ENCODE measurements around the gene MED9.

MED9 gene

DNA sequence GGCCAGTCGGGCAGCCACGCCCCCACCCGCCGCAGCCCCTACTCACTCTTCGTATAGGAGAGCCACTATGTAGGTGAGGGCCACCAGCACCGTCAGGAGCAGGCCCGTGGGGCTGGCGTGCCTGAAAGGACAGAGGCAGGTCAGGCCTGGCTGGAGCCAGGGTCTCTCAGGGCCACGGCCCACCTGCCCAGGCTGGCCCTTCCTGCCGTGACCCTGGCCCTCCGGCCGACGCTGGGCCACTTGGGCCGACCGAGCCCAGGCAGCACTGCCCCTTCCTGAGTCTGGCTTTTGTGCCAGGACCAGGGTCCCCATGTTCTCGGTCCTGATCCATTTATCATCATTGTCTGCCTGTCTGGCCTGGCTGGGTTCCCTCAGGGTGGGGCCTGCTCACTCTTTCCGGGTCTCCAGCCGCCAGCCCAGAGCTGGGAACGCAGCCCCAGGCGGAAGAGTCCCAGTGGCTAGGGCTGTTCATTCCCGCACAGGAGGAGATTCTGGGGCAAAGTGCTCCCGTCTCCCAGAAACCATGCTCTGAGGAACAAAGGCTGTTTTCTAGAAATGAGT, 29.5 kb downstream of the MED9 start:
- no peak for DNase-seq

DNA sequence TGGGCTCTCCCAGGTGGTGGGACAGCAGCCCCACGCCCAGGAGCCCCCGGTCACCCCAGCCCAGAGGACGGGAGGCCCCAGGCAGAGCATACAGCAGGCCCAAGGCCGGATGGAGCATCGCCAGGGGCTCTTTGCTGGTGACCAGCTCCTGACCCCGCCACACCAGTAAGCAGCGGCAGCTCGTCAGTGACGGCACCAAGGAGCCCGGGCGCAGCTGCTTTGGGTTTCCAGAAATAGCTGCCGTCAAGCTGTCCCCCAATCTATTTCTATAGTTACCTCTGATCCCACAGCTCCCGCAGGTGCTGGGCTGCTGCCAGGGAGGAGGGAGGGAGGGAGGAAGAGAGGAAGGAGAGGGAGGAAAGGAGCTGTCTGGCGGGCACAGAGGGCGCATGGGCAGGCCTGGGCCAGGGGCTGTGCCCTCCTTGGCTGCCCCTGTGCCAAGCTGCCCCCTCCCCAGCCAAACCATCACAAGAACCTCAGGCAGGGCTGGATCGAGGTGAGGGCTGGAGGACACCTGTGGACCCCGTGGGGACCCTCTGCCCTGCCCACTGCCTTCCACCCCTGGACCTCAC, 30.2 kb downstream of the MED9 start:
- DNase-seq: no peak

DNA sequence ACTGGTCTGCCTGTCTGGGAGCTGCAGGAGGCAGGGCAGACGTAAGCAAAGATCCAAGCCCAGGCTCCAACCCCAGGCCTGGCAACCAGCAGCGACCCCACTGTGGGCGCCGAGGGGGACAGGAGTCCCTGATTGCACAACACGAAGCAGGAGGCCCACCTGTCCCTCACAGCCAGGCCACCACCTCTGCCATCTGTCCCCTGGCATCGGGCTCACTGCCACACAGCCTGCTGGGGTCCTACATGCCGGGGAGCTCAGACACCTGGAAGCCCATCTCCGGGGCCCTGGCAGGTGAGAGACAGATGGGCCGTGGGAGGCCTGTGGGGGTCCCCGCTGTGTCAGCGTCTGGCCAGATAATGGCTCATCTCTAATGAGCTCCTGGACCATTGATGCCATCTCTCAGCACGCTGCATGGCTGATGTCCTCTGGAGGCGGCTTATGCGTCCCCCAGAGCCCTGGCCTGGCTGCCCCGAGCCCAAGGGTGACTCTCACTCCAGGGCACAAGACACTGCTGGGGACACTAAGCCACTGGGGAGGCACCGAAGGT, 30.7 kb downstream of the MED9 start:
- no peak for DNase-seq

DNA sequence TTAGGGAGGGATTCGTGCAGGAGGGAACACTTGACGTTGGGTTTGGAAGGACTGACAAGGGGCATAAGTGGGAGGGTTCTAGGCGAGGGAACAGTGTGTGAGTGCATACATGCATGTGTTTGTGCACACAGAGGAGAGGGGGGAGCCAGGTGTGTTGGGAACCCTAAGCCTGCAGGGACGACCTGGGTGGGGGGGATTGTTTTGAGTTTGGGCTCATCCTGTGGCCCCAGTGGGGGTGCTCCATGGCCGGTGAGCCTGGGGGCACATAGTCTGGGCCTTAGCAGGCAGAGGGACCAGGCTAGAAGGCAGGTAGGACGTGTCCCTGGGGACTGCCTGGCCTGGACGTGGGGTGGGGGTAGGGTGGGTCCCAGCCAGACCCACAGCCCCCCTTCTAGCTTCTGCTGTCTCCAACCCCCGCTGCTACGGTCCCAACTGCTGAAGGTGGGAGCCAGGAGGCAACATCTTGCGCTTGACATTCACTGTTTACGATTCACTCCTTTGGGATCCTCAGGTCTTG, 31.3 kb downstream of the MED9 start:
- no peak for DNase-seq

DNA sequence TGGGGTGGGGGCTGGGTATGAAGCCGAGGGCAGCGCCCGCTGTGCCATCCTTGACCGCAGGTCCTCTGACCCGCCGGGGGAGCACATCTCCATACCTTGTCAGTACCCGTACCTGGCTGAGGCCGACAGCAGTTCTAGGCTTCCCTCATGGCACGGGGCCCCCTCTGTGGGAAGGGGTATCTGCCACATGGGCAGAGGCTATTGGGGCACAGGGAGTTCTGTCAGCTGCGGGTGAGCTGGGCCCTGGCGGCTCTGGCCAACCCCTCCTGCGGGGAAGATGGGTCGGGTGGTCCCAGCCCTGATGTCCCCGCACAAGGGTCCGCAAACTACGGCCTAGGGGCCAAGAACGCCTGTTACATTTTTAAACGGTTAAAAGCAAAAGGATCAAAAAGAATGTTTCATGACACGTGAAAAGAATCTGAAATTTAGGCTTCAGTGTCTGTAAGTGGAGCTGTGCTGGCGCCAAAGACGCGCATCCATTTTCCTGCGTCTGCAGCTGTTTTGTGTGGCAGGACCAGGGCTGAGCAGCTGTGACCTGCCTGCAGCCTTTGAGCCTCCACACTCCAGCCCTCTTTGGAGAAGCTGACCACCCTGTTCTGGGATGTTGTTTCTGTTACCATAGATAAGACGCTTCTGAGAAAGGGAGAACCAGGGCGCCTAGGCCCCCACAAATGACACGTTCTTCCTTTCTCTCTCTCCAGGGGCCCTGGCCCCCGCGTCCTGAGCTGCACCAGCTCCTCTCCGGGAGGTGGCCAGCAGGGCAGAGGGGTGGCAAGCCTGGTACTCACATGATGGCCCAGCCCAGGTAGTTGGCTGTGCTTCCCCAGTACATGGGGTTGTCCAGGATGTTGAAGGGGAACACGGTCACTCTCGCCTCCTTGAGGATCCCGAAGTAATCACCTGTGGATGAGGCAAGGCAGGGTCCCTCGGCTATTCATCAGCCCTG, 32.1 kb downstream of the MED9 start:
- no peak for DNase-seq

DNA sequence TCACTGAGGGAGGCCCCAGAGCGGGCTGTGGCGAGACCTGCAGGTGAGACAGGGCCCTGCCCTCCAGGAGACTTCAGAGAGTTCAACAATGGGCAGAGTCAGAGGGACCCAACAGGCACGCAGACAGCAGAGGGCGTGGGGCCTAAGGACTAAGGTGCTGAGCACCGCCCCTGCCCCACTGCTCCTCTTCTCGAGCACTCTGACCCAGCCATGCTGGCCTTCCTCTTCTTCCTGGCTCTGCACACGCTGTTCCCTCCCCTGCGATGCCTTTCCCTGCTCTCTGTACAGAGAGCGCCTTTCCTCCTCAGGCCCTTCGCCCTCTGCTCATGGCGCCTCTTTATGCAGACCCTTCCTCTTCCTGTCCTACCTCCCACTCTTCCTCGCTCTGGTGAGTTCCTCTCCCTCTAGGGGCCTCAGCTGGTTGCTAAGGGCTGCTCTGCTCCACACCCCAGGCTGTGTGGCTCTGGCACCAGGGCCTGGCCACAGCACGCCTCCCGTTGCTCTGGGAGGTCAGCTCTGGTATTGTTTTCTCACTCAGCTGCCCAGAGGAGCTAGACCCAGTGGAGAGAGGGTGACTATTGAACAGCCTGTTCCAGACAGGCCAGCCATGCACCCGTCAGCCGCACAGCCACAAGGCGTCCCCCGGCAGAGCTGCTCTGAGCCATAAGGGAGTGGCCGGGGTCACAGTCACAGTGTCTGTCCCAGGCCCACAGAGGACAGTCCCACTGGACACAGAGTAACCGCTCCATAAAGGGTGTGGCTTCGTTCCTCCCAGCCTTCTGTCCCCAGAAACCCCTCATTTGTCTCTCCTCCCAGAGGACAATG, 33.0 kb downstream of the MED9 start:
- DNase-seq: no peak

DNA sequence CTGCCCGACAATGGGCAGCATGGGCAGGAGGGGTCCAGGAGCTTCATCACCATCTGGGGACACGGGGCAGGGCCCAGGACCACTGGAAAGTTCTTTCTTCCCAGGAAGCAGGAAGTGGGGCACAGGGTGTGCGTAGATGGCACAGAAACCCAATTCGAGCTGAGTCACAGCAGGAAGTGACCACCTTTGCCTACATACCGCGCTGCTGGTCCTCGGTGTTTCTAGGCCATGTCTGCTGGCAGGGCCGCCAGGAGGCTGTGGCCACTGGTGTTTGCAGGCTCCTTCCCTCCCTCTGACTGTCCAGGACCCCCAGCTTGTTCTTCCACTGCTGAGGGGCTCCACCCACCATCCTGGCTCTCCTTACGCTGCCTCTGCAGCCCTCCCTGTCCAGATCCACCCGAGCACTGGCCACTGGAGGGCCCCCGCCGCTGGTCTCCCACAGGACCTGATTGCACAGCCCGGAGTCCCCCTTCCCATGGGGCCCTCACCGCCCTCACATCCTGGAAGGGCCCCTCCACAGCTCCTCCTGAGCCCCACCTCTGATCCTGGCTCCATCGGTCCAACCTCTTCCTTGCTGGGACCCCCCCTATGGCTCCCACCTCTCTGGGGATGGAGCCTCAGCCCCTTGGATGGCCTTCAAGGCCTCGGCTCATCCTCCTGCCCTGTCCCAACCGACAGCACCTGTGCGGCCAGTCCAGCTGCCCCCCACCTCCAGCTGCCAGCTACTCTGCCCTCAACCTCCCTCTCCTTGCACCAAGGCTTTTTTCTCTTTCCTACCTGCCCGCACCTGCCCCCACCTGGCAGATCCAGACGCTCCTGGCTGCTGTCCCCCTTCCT, 33.9 kb downstream of the MED9 start:
- DNase-seq: no peak

DNA sequence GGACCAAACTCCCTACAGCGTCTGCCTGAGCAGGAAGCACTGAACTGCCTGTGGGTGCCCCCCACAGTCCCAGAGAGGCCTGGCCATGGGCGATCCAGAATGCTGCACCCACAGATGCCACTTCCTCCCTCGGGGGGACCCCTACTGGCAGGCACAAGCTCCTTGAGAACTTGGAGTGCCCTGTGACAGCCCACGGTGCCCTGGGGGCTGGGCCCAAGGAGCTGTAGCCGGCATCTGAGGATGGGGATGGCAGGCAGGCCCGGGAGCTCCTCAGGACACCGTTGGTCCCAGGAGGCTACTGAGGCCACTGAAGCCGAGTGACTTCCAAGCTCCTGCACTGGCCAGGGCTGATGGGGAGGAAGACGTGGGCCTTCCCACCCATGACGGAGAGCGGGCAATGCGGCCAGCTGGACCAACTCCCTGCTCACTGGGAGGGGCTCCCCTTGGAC, 34.5 kb downstream of the MED9 start:
- DNase-seq: no peak

DNA sequence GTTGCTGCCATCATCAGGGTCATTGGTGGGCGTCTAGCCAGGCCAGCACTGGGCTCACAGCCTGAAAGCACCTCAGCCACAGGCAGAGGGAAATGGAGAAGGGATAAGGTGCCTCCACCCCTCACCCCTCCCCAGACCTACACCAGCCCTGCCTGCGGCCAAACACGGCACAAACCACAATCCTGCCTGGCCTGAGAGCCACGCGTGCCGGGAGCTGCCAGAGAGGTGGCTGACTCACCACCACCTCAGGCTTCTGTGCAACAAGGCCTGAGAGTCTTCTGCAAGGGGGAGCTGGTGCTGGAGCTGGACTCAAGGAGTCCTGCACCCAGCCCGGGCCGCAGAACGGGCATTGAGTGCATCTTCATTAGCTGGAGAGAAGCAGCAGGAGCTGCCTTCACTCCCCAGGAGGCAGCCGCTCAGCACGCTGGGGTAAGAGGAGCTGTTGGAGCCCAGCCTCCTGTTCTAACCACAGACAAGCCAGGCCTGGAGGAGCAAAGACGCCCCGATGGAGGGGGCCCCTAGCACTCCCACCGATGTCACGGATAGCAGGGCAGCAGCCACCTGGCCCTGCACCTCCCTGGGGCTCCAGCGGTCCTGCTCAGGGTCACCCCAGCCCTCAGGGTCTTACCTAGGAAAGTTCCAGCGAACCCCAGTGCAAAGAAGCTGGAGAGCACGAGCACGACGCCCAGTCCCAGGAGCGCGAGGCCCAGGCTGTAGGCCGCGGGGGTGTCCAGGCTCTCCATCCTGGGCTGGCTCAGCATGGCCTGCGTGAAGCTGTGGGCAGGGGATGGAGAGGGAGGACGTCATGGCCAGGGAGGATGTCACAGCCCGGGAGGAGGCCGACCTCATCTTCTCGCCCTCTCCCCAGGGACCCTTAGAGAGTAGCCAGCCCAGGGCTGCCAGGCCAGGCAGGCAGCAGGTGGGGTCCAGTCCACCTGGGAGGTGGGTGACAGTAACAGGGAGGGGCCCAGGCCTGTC, 35.4 kb downstream of the MED9 start:
- peak; percentile 76 for DNase-seq

DNA sequence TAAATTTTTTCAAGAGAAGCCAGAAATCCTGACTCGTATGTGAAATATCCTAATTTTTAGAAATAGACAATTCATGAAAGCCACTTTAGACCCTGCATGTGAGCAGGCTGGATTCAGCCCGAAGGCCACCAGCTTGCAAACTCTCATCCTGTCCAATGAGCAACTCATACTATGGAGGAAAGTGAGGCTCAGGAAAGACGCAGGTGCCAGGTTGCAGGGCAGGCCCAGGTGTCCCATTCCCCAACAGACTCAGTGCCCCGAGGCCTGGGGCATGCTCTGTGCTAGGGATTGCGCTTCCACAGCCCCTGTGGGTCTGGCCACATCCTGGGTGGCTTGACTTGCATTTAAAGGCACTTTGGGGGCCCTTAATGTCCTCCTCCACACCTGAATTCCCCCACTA, 36.1 kb downstream of the MED9 start:
- no peak for DNase-seq

DNA sequence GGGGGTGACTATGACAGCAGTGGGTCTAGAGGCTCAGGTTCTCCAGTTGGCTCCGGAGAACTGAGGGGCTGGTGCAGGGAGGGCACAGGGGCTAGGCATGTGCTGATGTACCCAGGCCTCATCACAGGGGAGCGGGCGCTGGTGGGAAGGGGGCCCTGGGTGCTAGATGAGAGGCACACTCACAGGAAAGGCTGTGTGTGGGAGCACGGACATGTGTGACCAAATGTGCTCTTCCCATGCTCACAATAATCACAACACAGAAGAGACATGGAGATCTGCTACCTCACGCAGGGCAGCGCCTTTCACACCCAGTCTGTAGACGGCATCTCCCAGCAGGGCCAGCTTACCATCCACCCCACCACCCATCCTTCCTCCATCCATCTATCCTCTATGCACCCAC, 36.8 kb downstream of the MED9 start:
- no peak for DNase-seq

DNA sequence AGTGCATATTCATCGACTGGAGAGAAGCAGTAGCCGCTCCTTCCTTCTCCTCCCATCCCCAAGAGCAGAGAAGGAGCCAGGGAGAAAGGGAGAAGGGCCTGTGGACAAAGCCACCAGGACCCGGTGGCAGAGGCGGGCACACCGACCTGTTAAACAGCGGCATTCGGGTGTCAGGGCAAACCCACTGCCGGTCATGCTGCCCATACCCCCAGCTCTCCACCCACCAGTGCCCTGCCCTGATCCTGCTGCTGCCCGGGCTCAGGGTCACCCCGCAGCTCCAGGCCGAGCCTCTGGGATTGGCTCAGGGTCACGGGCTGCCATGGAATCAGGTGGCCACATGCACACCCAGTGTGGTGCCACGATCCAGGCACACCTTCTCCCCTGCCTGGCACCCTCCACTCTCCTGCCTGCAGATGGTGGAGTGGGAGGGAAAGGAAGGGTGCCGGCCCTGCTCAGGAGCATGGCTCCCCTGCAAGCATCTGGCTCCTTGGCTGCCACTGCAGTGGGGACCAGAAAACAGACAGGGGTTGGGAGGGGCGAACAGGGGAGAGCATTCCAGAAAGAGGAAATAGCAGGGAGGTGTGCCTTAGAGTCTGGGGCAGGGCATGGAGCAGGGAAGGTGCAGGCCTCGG, 37.7 kb downstream of the MED9 start:
- DNase-seq: no peak

DNA sequence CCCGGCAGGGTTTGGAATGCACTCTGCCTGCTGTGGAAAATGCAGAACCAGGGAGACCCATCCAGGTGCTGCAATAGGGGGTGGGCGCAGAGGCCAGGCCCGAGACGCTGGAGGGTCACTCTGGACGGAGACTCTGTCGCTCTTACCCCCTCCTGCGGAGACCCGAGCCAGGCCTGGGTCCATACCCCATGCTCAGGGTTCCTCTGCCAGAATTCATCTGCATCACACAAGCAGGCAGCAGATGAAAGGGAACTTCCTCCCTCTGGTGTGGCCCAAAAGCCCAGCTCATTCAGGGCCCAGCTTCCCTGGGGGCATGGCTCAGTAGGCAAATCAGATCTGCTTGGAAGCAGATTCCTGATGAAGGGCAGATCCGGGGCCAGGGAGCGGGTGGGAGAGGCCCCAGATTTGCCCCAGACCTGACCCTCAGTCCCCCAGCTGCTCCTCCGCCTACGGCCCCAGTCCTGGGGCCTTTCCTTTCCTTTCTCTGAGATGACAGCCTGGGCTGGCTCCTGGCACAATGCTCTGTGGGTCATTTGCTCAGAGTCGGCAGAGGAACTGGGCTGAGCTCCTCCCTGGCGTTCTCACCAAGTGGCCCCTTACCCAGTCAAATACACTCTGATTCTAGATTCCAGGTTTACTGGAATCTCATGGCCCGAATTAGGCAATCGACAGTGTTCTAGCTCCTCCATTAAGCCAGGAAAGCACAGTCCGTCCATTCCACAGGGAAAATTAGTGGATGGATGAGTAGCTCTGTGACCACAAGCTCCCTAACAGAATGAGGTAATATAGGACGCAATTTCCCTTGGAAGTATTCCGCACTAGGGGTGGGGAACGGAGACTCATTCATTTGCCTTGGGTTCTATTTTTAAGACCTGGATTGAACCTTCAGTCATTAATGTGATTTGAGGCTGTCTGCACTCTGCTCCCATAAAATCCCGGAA, 38.5 kb downstream of the MED9 start:
- DNase-seq: no peak

DNA sequence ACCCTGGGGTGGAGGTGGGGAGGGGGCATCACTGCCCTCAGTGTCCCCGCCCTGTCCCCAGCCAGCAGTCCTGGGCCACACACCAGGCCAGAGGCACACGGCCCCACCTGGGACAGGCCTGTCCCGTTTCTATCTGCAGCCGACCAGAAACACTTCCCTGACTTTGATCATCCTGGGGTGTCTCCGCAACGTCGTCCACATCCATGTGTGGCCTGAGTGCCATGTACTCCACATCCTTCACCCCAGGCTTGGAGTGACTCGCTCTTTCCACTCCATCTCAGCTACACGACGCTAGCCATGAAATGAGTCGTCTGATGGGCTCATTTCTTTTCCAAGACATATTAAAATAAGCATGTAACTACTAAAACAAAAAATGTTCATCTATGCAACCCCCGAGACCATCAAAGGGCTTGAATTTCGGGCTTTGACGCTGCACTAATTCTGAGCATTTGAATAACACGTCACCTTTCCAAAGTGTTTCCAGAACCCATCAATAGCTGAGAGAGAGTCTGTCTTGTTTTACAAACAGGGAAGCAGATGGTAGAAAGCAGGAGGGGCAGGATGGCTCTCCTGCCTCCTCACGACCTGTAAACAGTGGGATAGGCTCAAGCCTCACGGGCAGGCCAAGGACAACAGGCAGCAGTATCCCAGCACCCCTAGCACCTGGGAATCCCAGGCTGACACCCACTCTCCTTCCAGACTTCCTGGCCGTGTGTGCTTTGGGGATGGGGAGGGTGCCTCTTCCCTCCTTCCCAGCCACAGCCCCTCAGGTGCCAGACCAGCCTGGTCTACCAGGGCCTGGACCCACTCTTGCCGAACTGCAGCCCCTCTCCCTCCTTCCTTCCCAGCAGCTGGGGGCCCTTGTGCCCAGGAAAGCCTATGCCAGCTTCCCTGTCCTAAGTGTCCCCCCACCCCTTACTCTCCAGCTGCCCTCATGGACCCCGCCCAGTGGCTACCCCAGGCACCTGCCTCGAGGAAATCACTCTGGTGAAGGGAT, 39.4 kb downstream of the MED9 start:
- DNase-seq: no peak

DNA sequence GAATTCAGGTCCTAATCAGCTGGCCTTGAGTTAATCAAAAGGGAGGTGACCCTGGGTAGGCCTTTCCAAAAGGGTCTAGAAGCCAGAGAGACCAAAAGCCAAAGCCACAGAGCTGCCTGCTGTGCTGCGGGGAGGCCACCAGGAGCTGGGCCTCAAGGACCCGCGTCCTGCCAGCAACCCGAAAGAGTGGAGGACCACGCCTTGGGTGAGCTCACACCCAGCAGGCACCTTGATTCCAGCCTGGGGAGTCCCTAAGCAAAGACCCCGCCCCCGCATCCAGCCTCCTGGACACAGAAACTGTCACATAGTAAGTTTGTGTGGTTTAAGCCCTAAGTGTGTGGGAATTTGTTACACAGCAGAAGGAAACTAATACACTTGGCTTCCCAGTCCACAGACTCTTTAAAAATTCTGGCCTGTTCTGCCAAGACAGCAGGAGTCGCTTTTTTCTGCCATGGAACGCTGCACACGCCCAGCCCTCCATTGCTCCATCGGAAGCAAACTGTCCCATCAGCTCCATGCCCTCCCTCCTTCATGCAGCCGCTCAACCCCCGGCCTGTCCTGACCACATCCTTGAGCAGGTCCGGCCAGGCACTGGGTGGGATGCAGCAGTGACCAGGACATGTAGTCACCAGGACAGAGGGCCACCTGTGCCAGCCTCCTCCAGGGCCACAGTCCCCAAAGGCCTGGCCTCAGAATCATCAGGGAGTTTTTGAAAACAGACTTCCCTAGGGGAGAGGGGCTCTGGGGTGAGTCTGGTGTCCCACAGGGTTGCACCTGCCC, 40.3 kb downstream of the MED9 start:
- DNase-seq: no peak

DNA sequence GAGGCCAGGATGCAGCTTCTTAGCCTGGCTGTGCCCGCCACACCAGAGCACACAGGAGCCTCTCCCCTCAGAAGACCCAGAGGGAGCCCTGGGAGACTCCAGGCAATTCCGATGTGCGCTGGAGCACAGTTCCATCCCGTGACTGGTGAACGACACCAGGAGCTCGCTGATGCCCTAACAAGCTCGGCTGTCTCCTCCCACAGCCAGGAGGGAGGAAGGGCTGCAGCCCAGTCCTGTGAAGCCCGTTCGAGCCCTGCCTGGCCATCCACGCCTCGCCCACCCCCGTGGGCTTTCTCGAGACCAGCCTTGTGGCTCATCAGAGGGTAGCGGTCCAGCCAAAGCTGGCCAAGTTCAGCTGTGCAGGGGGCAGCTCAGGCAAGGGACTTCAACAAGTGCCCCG, 41.2 kb downstream of the MED9 start:
- DNase-seq: no peak

DNA sequence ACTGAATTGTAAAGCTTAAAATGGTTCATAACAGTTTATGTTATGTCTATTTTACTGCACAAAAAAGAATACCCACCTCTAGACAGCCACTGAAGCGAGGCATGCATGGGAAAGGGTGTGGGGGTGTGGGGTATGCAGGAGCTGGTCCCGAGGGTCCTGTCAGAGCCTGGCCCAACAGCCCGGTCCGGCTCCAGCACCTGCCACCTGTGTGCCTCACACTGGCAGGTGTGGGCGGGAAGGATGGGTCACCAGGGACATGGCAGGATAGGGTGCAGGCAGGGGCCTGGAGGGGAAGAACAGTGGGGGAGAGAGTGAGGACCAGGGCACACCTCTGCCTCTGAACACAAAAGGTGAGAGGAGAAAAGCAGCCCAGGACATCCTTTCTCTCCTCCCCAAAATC, 42.2 kb downstream of the MED9 start:
- DNase-seq: no peak
